Activated naive CD4-positive, alpha-beta T cell treated with anti-CD3 and anti-CD28 coated beads, Interleukin-2, amount 50 U/mL, for 24 hours (primary cell): ENCODE data around the gene ERC1.

ENCODE experiments used
- H3K27ac Mint-ChIP-seq: one replicate; pipeline ENCODE4 v1.8.0; 2021; ENCODE audit warnings: mild to moderate bottlenecking, mixed read lengths
- H3K27me3 Mint-ChIP-seq: one replicate; pipeline ENCODE4 v1.8.0; 2021; ENCODE audit warnings: mixed read lengths
- H3K36me3 Mint-ChIP-seq: one replicate; pipeline ENCODE4 v1.8.0; 2021; ENCODE audit warnings: mixed read lengths
- H3K4me1 Mint-ChIP-seq: one replicate; pipeline ENCODE4 v1.8.0; 2021; ENCODE audit warnings: mixed read lengths
- H3K4me3 Mint-ChIP-seq: one replicate; pipeline ENCODE4 v1.8.0; 2021; ENCODE audit warnings: mild to moderate bottlenecking, mixed read lengths
- H3K9me3 Mint-ChIP-seq: one replicate; pipeline ENCODE4 v1.8.0; 2021; ENCODE audit warnings: mixed read lengths

Gene ERC1

DNA sequence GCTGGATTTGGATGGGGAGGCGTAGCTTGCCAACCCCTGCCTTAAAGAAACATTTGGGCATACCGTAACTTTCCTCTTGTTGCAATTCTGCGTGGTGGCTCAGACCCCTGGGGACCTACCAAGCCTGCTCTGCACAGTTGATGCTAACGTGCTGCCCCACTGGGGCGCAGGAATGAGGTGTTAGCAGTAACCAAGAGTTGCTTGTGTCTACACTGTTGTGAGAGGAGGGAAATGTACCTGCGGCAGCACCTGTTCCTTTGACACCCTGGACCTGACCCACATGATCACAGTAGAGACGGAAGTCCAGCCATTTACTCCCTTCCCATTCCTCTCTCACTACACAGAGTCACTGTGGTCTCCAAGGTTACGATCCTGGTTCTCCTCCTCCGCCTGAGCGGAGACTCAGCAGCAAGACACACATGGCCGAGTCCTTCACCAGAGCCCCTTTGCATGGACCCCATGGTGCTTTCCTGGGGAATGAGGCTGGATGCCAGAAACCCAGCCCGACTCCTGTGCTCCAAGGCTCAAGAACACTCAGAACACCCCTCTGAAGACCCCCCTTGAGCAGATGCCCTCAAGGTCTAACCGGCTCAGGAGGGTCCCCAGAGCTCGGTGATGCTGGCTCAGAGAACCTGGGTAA lies 518.5 kb downstream of the ERC1 start:
- Mint-ChIP-seq H3K27me3 (no peaks in the 10 kb centered on the region), H3K27ac (no peak overlapping the region), H3K9me3 (no peaks in the 10 kb centered on the region)

DNA sequence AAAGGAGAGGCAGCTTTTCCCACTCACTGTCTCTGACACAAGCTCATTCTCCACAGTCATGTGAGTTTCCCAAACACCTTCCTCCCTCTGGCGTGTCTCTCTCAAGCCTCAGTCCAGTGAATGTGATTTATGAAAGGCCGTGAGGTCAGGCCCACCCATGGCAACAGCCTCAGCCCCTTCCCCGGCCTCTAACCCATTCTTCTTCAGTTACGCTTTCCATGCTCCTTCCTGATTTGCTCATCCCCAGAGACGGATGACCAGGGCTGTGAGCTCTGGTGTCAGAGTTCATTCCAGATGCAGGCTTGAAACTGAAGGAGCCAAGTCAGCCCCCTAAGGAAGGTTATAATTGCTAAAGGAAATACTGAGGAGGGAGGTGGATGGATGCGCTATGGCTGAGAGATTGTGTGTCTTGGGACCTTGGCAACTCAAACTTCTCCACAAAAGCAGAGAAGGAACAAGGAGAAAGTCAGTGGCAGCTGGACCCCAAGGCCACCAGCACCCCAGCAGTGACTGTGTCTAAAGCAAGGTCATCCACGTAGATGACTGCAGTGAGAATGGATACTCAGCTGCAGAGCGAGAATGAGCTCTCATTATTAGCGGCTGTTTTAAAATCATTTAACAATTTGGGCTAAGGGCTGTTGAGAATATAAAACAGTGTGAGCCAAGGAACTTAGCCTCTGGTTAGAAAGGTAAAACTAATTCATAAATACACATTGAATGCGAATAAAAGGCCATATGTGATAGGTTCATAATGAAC lies 519.2 kb downstream of the ERC1 start:
- H3K4me3 Mint-ChIP-seq = no peak overlapping the region
- no peaks in the 10 kb centered on the region for H3K36me3 Mint-ChIP-seq
- no peaks in the 10 kb centered on the region for H3K9me3 Mint-ChIP-seq
- H3K4me1 Mint-ChIP-seq = peaks cover 8% of the 10 kb centered on the region
- H3K27ac Mint-ChIP-seq = no peak overlapping the region
- H3K27me3 Mint-ChIP-seq = no peaks in the 10 kb centered on the region

More for the DNA sequence above, 518.5 kb downstream of the ERC1 start:
- no peak overlapping the region for H3K4me3 Mint-ChIP-seq
- H3K4me1 Mint-ChIP-seq = peaks cover 15% of the 10 kb centered on the region
- H3K36me3 Mint-ChIP-seq = no peaks in the 10 kb centered on the region

DNA sequence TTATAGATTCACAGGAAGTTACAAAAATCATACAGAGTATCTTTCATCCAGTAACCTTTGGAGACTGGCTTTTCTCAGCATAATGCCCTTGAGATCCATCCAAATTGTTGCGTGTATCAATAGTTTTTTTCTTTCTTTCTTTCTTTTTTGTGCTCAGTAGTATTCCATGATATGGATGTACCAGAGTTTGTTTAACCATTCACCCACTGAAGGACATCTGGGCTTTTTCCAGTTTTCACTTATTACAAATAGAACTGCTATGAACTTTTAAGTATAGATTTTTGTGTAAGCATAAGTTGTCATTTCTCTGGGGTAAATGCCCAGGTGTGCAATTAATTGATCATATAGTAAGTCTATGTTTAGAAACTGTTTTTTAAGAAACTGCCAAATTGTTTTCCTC lies 524.0 kb downstream of the ERC1 start:
- H3K27ac Mint-ChIP-seq = no peak overlapping the region
- peaks cover 2% of the 10 kb centered on the region for H3K27me3 Mint-ChIP-seq
- peaks cover 6% of the 10 kb centered on the region for H3K4me1 Mint-ChIP-seq
- no peak overlapping the region for H3K4me3 Mint-ChIP-seq
- no peaks in the 10 kb centered on the region for H3K36me3 Mint-ChIP-seq
- no peaks in the 10 kb centered on the region for H3K9me3 Mint-ChIP-seq

DNA sequence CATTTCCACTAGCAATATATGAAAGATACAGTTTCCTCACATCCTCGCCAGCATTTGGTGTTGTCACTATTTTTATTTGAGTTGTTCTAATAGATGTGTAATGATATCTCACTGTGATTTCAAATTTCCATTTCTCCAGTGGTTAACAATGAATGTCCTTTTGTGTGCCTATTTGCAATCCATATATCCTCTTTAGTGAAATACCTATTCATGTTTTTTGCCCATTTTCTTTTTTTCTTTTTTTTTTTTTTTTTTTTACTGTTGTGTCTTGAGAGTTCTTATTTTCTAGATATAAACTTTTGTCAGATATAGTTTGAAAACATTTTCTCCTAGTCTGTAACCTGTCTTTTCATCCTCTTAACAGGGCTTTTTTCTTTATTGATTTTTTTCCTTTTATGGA lies 524.4 kb downstream of the ERC1 start:
- Mint-ChIP-seq H3K9me3 (no peaks in the 10 kb centered on the region), H3K27ac (no peak overlapping the region), H3K4me3 (no peak overlapping the region), H3K36me3 (no peaks in the 10 kb centered on the region), H3K27me3 (peaks cover 2% of the 10 kb centered on the region), H3K4me1 (peaks cover 6% of the 10 kb centered on the region)

DNA sequence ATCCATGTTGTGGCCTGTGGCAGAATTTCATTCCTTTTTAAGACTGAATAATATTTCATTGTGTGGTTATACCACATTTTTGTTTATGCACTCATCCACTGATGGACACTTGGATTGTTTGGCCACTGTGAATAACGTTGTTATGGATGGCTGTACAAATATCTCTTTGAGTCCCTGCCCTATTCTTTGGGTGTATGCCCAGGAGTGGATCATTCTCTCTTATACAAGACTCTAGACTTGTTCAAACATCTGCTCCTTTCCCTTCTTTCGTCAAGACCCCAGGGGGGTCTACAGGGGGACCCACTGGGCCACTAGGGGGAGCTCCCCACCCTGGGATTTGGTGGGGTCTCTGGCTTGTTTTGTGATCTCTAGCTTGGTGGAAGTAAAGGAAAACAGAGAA lies 526.0 kb downstream of the ERC1 start:
- Mint-ChIP-seq H3K9me3 (no peaks in the 10 kb centered on the region), H3K4me3 (no peak overlapping the region), H3K27ac (no peak overlapping the region), H3K36me3 (no peaks in the 10 kb centered on the region), H3K4me1 (peaks cover 5% of the 10 kb centered on the region), H3K27me3 (peaks cover 2% of the 10 kb centered on the region)

DNA sequence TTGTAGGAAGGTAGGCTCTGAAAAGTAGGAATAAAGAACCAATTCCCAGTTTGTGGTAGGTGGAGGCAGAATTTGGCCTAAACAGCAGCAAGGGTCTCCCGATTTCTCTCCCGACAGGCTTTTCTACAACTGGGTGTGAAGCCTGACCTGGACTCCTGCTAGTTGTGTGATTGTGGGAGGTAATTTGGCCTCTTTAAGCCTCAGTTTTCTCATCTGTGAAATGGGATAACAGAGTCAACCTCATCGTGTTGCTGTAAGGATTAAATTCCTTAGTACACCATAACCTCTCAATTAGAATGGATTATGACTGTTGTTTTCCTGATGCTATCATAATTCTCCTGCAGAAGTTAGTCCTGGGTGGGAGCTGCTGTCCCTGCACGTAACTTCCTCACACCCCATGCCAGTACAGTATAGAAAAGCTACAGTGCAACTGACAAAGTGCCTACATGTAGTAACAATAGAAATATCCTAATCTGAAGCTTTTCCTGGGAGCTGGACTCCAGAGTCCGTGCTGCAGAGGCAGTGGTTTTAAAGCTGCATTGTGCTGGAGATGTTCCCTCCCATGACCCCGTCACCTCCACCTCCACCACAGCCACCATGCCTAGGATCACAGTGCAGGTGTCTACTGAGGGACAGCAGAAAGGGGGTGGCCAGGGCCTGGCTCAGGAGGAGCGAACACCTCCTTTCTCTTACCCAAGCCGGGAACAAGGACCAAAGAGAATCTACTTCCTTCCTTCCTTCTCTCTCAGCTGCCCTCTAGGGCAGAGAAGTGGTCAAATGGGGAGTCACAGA lies 526.9 kb downstream of the ERC1 start:
- no peaks in the 10 kb centered on the region for H3K9me3 Mint-ChIP-seq
- peaks cover 2% of the 10 kb centered on the region for H3K27me3 Mint-ChIP-seq
- H3K36me3 Mint-ChIP-seq = no peaks in the 10 kb centered on the region
- no peak overlapping the region for H3K4me3 Mint-ChIP-seq
- H3K4me1 Mint-ChIP-seq = no peaks in the 10 kb centered on the region
- no peak overlapping the region for H3K27ac Mint-ChIP-seq

DNA sequence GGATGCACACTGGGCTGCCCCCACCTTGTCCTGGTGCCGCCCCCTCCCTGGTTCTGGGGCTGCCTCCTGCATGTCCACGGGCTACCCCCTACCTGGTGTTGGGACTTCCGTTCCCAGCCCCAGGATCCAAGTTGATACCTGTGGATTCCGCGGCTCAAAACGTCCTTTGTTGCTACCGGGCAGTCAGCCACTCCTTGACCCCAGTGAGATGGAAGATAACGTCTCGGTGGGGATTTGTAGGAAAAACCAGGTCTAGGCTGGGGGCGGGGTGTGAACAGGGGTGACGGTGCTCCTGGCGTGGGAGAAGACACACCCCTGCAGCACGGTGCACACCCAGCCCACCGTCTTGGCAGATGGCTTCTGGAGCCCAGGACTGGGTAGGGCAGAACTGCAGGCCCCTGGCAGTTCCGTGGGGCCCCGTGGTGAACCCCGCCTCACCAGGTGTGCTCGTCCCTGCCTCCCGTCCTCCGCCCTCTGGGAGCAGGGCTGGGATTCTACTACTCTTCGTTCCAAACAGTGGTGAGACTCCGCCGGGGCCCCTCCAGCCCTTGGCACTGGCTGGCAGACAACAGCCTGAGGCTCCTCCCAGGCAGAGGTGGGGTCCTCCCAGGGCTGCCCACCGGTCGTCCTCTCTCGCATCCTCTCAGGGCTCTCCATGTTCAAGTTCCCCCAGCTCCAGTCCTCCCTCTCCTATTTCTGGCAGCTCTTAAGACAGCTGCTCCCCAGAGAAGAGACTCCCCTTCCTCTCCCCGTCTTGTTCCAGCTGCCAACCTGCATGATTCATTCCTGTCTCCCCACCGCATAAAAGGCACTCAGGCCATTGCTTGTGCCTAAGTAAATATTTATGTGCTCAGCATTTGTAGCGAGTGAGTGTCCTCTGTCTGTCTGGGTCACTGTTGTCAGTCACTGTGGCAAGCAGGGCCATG lies 527.8 kb downstream of the ERC1 start:
- Mint-ChIP-seq H3K4me1 (no peaks in the 10 kb centered on the region), H3K36me3 (no peaks in the 10 kb centered on the region)

DNA sequence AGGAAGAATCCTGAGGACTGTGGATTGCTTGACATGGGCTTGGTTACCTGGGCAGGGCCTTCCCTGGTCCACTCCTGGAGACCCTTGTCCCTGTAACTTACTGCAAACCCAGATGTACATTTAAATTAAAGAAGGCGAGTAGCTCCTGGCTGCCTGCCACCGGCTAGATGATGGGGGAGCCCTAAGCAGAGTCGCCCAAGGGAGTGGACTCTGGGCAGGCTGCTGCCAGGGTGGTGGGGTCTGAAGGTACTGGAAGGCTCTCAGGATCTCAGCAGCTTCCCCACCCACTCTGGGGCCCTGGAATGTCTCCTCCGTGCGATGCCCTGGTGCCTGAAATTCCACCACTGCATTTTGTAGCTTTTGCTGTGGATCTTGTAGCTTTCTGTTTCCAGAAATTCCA lies 528.6 kb downstream of the ERC1 start:
- Mint-ChIP-seq H3K4me1 (no peaks in the 10 kb centered on the region), H3K9me3 (no peaks in the 10 kb centered on the region), H3K27me3 (peaks cover 5% of the 10 kb centered on the region), H3K4me3 (no peak overlapping the region), H3K27ac (no peak overlapping the region), H3K36me3 (no peaks in the 10 kb centered on the region)

More for the DNA sequence above, 527.8 kb downstream of the ERC1 start:
- Mint-ChIP-seq H3K4me3 (no peak overlapping the region), H3K9me3 (no peaks in the 10 kb centered on the region), H3K27me3 (peaks cover 3% of the 10 kb centered on the region), H3K27ac (no peak overlapping the region)

DNA sequence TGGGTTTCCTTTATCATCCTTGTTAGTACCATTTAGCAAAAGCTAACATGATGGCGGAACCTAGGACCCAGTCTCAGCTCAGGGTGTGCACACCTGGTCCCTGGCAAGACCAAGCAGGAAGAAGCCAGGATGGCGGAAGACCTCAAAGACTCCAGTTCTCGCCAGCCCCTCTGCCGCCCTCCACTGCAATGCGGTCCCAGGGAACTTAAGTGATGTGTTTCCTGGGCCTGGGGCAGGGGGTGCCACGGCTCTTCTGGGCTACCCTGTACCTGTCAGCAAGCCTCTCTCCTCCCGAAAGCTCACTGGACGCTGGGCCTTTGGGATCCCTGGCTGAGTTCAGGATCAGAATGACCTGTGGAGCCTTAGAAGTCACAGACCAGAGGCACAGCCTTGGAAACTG lies 532.0 kb downstream of the ERC1 start:
- no peak overlapping the region for H3K4me3 Mint-ChIP-seq
- no peaks in the 10 kb centered on the region for H3K36me3 Mint-ChIP-seq
- peaks cover 23% of the 10 kb centered on the region for H3K27me3 Mint-ChIP-seq
- H3K4me1 Mint-ChIP-seq = no peaks in the 10 kb centered on the region
- no peak overlapping the region for H3K27ac Mint-ChIP-seq
- no peaks in the 10 kb centered on the region for H3K9me3 Mint-ChIP-seq

DNA sequence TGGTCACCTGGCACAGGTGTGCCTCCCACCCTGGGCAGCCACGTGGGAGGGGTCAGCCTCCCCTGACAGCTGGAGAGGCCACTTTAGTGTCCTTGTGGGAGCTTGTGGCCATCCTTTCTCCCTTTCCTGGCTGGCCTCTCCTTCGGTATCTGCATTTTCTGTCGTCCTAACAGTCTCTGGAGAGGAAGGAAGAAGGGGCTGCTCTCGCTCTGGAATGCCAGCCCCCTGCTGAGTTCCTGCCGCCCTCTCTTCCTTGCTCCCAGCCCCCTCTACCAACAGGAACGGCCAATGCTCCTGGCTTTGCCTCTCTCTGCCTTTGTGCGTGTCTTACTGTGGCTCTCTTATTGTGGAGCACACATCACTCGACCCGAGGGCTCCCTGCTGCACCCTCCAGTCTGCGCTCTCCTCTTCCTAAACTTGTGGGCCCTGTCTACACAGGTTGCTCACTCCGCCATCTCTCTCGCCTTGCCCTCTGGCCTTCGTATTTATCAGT lies 532.6 kb downstream of the ERC1 start:
- Mint-ChIP-seq H3K36me3 (peaks cover under 1% of the 10 kb centered on the region), H3K9me3 (no peaks in the 10 kb centered on the region), H3K27me3 (peaks cover 27% of the 10 kb centered on the region), H3K4me3 (no peak overlapping the region), H3K4me1 (no peaks in the 10 kb centered on the region), H3K27ac (no peak overlapping the region)

DNA sequence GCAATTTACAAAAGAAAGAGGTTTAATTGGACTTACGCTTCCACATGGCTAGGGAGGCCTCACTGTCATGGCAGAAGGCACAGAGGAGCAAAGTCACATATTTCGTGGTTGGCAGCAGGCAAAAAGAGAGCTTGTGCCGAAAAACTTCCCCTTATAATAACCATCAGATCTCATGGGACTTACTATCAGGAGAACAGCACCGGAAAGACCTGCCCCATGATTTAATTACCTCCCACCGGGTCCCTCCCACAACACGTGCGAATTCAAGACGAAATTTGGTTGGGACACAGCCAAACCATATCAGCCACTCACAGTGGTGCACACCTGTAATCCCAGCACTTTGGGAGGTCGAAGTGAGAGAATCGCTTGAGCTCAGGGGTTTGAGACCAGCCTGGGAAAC lies 534.8 kb downstream of the ERC1 start:
- Mint-ChIP-seq H3K36me3 (peaks cover 2% of the 10 kb centered on the region), H3K27me3 (peaks cover 34% of the 10 kb centered on the region), H3K9me3 (no peaks in the 10 kb centered on the region)

DNA sequence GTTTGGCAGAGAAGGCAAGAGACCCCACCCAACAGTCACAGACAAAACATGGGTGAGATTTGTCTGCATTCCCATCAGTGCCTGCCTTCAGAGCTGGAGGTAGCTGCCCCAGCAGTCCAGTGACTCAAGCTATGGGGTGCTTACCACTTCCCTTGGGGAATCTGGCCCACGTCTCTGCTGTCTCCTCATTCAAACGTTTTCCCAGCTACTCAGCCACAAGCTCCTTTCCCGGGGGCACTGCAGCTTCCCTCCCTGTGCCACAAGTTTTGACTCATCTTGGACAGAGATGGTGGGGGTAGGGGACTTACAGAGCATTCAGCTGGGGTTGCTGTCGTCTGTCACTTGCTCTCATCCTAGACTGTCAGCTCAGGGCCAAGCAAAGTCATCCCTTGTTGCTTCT lies 536.8 kb downstream of the ERC1 start:
- Mint-ChIP-seq H3K27me3 (peaks cover 44% of the 10 kb centered on the region), H3K4me3 (no peak overlapping the region), H3K9me3 (no peaks in the 10 kb centered on the region), H3K4me1 (peaks cover 21% of the 10 kb centered on the region), H3K36me3 (peaks cover 2% of the 10 kb centered on the region), H3K27ac (no peak overlapping the region)

More for the DNA sequence above, 534.8 kb downstream of the ERC1 start:
- H3K27ac Mint-ChIP-seq = no peak overlapping the region
- peaks cover 5% of the 10 kb centered on the region for H3K4me1 Mint-ChIP-seq
- H3K4me3 Mint-ChIP-seq = no peak overlapping the region

DNA sequence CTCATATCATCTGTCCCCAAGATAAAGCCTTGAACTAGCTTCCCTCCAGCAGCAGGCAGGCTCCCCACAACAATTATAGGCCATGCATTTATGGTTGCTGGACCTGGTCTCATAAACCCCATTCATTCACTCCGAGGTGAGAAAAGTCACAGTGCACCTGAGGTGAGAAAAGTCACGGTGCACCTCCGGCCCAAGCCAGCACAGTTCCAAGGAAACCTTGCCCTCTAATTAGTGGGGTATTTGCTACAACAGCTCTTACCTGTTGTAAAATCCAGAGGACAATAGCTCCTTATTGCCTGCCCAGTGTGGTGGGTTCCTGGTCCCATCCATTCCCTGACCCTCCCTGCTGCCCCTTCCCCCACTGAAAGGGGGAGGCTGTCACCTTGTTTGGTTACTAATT lies 537.8 kb downstream of the ERC1 start:
- H3K27me3 Mint-ChIP-seq = peaks cover 52% of the 10 kb centered on the region
- no peak overlapping the region for H3K27ac Mint-ChIP-seq
- H3K9me3 Mint-ChIP-seq = no peaks in the 10 kb centered on the region
- peaks cover 31% of the 10 kb centered on the region for H3K4me1 Mint-ChIP-seq
- peaks cover 2% of the 10 kb centered on the region for H3K36me3 Mint-ChIP-seq
- peak overlapping the region; percentile 11 for H3K4me3 Mint-ChIP-seq

DNA sequence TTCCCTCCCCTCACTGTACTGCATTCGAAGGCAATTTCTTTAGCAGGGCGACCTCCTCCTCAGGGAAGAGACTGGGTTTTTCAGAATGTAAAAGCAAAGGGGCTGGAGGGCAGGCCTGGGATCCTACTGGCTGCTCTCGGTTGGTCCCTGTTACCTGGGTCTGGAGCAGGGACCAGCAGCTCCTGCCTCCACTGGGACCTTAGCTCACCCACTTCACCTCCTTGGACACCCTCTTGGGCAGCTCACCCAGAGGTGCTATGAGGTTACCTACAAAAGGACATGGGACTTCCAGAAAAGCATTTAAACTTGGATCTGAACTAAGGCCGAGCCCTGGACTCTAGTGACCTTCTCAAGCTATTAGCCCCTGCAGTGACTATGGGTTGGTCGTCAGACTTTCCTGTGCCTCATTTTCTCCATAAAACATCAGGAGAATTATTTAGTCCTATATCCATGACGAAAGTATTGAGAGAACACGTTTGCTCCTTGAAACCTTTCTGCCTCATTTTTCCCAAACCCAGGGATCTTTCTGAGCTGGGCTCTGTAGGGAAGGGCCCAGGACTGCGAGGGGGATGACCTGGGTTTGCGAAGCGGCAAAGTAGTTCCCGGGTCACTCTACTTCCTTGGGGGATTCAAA lies 538.3 kb downstream of the ERC1 start:
- no peaks in the 10 kb centered on the region for H3K9me3 Mint-ChIP-seq
- peaks cover 37% of the 10 kb centered on the region for H3K4me1 Mint-ChIP-seq
- peaks cover 51% of the 10 kb centered on the region for H3K27me3 Mint-ChIP-seq
- no peak overlapping the region for H3K27ac Mint-ChIP-seq
- H3K36me3 Mint-ChIP-seq = peaks cover 2% of the 10 kb centered on the region
- H3K4me3 Mint-ChIP-seq = peak overlapping the region; percentile 83
